Caco-2 (cell line): ENCODE data around the gene MARK4. TPM values are rescaled to one million over a fixed set of nuclear protein-coding genes. Genes with fewer than 3 reads are reported as not detected.

Experiments used
- BruUV-seq: library from RNA; stranded (reverse); fragments of 400-500 nt; replicated peaks from 2 replicates; lab custom pipeline; 2021; lab: Mats Ljungman, UMichigan
- CTCF ChIA-PET: fragments of 300-600 bp; sonication (Branson Sonifier 250); formaldehyde crosslinking; loops from one replicate; lab custom pipeline; 2022; ENCODE audit warnings: antibody characterized with exemption; lab: Charles Lee
- POLR2A ChIA-PET: fragments of 300-600 bp; sonication (Branson Sonifier 250); formaldehyde crosslinking; loops from one replicate; lab custom pipeline; 2022; ENCODE audit warnings: antibody characterized with exemption; lab: Charles Lee
- DNase-seq, 2 experiments: peaks; one replicate each; pipeline versions ENCODE4 v3.0.0 to v3.0.0-alpha.2; 2020 to 2022
- H3K27me3 ChIP-seq: replicated peaks from 2 replicates; pipeline ENCODE4 v1.6.0; 2011; ENCODE audit warnings: low read length; ENCODE audit not compliant: control insufficient read depth, insufficient read depth
- H3K36me3 ChIP-seq: 2 replicates; pipeline ENCODE4 v1.5.1; 2011; ENCODE audit warnings: low read length; ENCODE audit not compliant: control insufficient read depth, insufficient read depth
- H3K4me1 ChIP-seq: fragments of 250-450 bp; sonication (Bioruptor Pico); 2 replicates; pipeline ENCODE4 v1.5.1; 2020; ENCODE audit warnings: mild to moderate bottlenecking
- H3K4me3 ChIP-seq: 2 replicates; pipeline ENCODE4 v1.5.1; 2011; ENCODE audit warnings: low read depth, mild to moderate bottlenecking, control low read depth, low read length
- H3K9me3 ChIP-seq: fragments of 250-450 bp; sonication (Bioruptor Pico); 2 replicates; pipeline ENCODE4 v1.5.1; 2020; ENCODE audit warnings: mild to moderate bottlenecking, moderate library complexity
- H3K27ac Mint-ChIP-seq: one replicate; pipeline ENCODE4 v1.8.0; 2022; ENCODE audit warnings: mixed read lengths; ENCODE audit not compliant: unreplicated experiment
- H3K27me3 Mint-ChIP-seq: one replicate; pipeline ENCODE4 v1.8.0; 2022; ENCODE audit warnings: mixed read lengths; ENCODE audit not compliant: insufficient read depth, unreplicated experiment
- H3K36me3 Mint-ChIP-seq: one replicate; pipeline ENCODE4 v1.8.0; 2022; ENCODE audit warnings: mild to moderate bottlenecking, mixed read lengths; ENCODE audit not compliant: insufficient read depth, unreplicated experiment
- H3K4me1 Mint-ChIP-seq: one replicate; pipeline ENCODE4 v1.8.0; 2022; ENCODE audit warnings: low read depth, mixed read lengths; ENCODE audit not compliant: unreplicated experiment
- H3K4me3 Mint-ChIP-seq: one replicate; pipeline ENCODE4 v1.8.0; 2022; ENCODE audit warnings: mild to moderate bottlenecking, moderate library complexity, mixed read lengths; ENCODE audit not compliant: unreplicated experiment
- H3K9me3 Mint-ChIP-seq: one replicate; pipeline ENCODE4 v1.8.0; 2022; ENCODE audit warnings: mixed read lengths; ENCODE audit not compliant: unreplicated experiment
- CTCF ChIP-seq, 2 experiments: fragments of 200-600 bp in 1 of 2; IDR thresholded peaks; 1 replicate in 1 of 2; 2 replicates in 1 of 2; pipeline versions ENCODE4 v1.5.1 to v1.8.0; 2011 to 2022; ENCODE audit warnings: antibody characterized with exemption in 1 of 2, control low read depth in 1 of 2, inconsistent platforms in 1 of 2, low read depth in 1 of 2, low read length in 1 of 2, mild to moderate bottlenecking in 1 of 2, moderate library complexity in 1 of 2; ENCODE audit not compliant: insufficient read depth in 1 of 2, severe bottlenecking in 1 of 2, unreplicated experiment in 1 of 2
- intact Hi-C: fragments of 100-400 bp; cut with micrococcal nuclease; formaldehyde crosslinking; loops from one replicate; pipeline ENCODE4 v1.10.0; 2022; ENCODE audit not compliant: unreplicated experiment
- total RNA-seq: library from RNA; stranded (reverse); gene quantifications from 2 replicates; pipeline ENCODE4 v1.2.3, GENCODE V29; 2022

MARK4 gene
- total RNA-seq, 1 experiment from 2014 or later, result 30.3 TPM

GRCh38 chr19:45249261-45250033 is 1.6 kb upstream of the MARK4 start:
- intact Hi-C loops, result loop anchor here (5.0 kb wide), 2 partner anchors 87 to 88 kb away; partner anchors contain the start of gene NKPD1
- H3K27me3 ChIP-seq, result no peaks in the 10 kb centered on the region
- H3K4me3 ChIP-seq, result no peak overlapping the region
- no peaks in the 10 kb centered on the region for H3K36me3 ChIP-seq
- Mint-ChIP-seq H3K4me3 (peak overlapping the region; percentile 84), H3K36me3 (peaks cover 6% of the 10 kb centered on the region), H3K27me3 (peaks cover 2% of the 10 kb centered on the region), H3K4me1 (peaks cover 7% of the 10 kb centered on the region), H3K9me3 (no peaks in the 10 kb centered on the region), H3K27ac (no peak overlapping the region)
- BruUV-seq, result no TSS peak
- no peak for TF ChIP-seq CTCF (IDR thresholded peaks at IDR 0.05; ENCODE audit: insufficient read depth in 1 of 2, low read depth in 1 of 2, low read length in 1 of 2, severe bottlenecking in 1 of 2, unreplicated experiment in 1 of 2)
- DNase-seq, result no peak
- H3K4me1 ChIP-seq, result peaks cover 3% of the 10 kb centered on the region; the same call in 1 of the 2 replicates
- CTCF ChIA-PET, result interaction anchor here (0.5 to 2.0 kb wide), 4 partner anchors 49 to 1349 kb away, joined by 3 to 11 read pairs (median 6); partner anchors contain the start of genes BLOC1S3 and TRAPPC6A
- POLR2A ChIA-PET, result no interaction called here
- no peaks in the 10 kb centered on the region for H3K9me3 ChIP-seq

- peak overlapping the region; percentile 84 for H3K4me3 Mint-ChIP-seq
- no peaks in the 10 kb centered on the region for H3K36me3 ChIP-seq
- ChIA-PET CTCF (interaction anchor here (0.6 to 2.0 kb wide), 2 partner anchors 72 to 205 kb away, joined by 3 to 11 read pairs; partner anchors contain the start of genes BLOC1S3 and TRAPPC6A), POLR2A (no interaction called here)
- H3K4me1 ChIP-seq, result peaks cover 3% of the 10 kb centered on the region; the same call in 1 of the 2 replicates
- no peaks in the 10 kb centered on the region for H3K9me3 Mint-ChIP-seq
- peak overlapping the region; percentile 4 for H3K27ac Mint-ChIP-seq
- intact Hi-C loops, result loop anchor here (5.0 kb wide), 1 partner anchor 87 kb away; no protein-coding TSS in a partner anchor
- H3K4me1 Mint-ChIP-seq, result peaks cover 7% of the 10 kb centered on the region
- DNase-seq, result peak in 1 of 2 experiments; percentile 30
- H3K36me3 Mint-ChIP-seq, result peaks cover 11% of the 10 kb centered on the region
- H3K27me3 ChIP-seq, result no peaks in the 10 kb centered on the region
- no peaks in the 10 kb centered on the region for H3K27me3 Mint-ChIP-seq
- BruUV-seq, result no TSS peak
- H3K4me3 ChIP-seq, result peak overlapping the region; percentile 83
- no peaks in the 10 kb centered on the region for H3K9me3 ChIP-seq
- no peak for TF ChIP-seq CTCF (IDR thresholded peaks at IDR 0.05; ENCODE audit: insufficient read depth in 1 of 2, low read depth in 1 of 2, low read length in 1 of 2, severe bottlenecking in 1 of 2, unreplicated experiment in 1 of 2)
Observed at GRCh38 chr19:45250216-45250831, 747 bp upstream of the MARK4 start.
